Osteoblast (primary cell): ENCODE results near the gene HIVEP2. TPM values are rescaled to one million over a fixed set of nuclear protein-coding genes. Genes with fewer than 3 reads are reported as not detected.

Source experiments
- DNase-seq: peaks from one replicate; pipeline ENCODE4 v3.0.0; 2011; ENCODE audit warnings: low spot score, mixed read lengths; ENCODE audit not compliant: insufficient read length; ENCODE audit errors: missing footprints
- H2AFZ ChIP-seq: 2 replicates; pipeline ENCODE4 v1.6.0; 2011; ENCODE audit warnings: mild to moderate bottlenecking, low read length
- H3K27ac ChIP-seq: 2 replicates; pipeline ENCODE4 v1.5.1; 2011; ENCODE audit warnings: mild to moderate bottlenecking, low read depth, low read length, moderate library complexity
- H3K27me3 ChIP-seq: 2 replicates; pipeline ENCODE4 v1.6.0; 2012; ENCODE audit warnings: mild to moderate bottlenecking, control low read depth, inconsistent platforms, low read length, moderate library complexity; ENCODE audit not compliant: insufficient read depth
- H3K36me3 ChIP-seq: 2 replicates; pipeline ENCODE4 v1.5.1; 2011; ENCODE audit warnings: mild to moderate bottlenecking, low read length, control low read depth, moderate library complexity; ENCODE audit not compliant: insufficient read depth
- H3K4me1 ChIP-seq: 2 replicates; pipeline ENCODE4 v1.5.1; 2011; ENCODE audit warnings: mild to moderate bottlenecking, low read length, control low read depth, moderate library complexity; ENCODE audit not compliant: insufficient read depth
- H3K4me2 ChIP-seq: 2 replicates; pipeline ENCODE4 v1.6.0; 2011; ENCODE audit warnings: mild to moderate bottlenecking, low read length; ENCODE audit not compliant: insufficient read depth
- H3K4me3 ChIP-seq: fragments of 200-600 bp; sonication (generic); 3 replicates; pipeline ENCODE4 v1.5.1; 2012; ENCODE audit warnings: mild to moderate bottlenecking, low read length, inconsistent platforms; ENCODE audit not compliant: insufficient read depth
- H3K79me2 ChIP-seq: 2 replicates; pipeline ENCODE4 v1.6.0; 2012; ENCODE audit warnings: mild to moderate bottlenecking, low read length, control low read depth, inconsistent platforms; ENCODE audit not compliant: insufficient read depth
- H3K9me3 ChIP-seq: 2 replicates; pipeline ENCODE4 v1.5.1; 2011; ENCODE audit warnings: low read depth, low read length, control low read depth
- H4K20me1 ChIP-seq: 2 replicates; pipeline ENCODE4 v1.6.0; 2012; ENCODE audit warnings: mild to moderate bottlenecking, low read length, control low read depth; ENCODE audit not compliant: insufficient read depth
- total RNA-seq: library from RNA; depleted of rRNA; stranded (reverse); fragments of >200 nt; gene quantifications from 2 replicates; pipeline ENCODE4 v1.2.3, GENCODE V29; 2012
- TF ChIP-seq, protein P1 (sequence below): IDR thresholded peaks from 2 replicates; pipeline ENCODE4 v1.5.1; 2011; ENCODE audit warnings: mild to moderate bottlenecking, low read depth, low read length, moderate library complexity; ENCODE audit errors: extremely low read depth

Gene HIVEP2
- total RNA-seq, 1 donor, result 30.4 TPM

- H3K4me2 ChIP-seq, result no peak overlapping the region
- no peak overlapping the region for H3K4me3 ChIP-seq
- H3K9me3 ChIP-seq, result no peaks in the 10 kb centered on the region
- H3K27ac ChIP-seq, result no peak overlapping the region
- H3K79me2 ChIP-seq, result peaks cover 7% of the 10 kb centered on the region
- H4K20me1 ChIP-seq, result no peaks in the 10 kb centered on the region
- H3K36me3 ChIP-seq, result no peaks in the 10 kb centered on the region
- DNase-seq, result no peak
- TF ChIP-seq, protein P1, sequence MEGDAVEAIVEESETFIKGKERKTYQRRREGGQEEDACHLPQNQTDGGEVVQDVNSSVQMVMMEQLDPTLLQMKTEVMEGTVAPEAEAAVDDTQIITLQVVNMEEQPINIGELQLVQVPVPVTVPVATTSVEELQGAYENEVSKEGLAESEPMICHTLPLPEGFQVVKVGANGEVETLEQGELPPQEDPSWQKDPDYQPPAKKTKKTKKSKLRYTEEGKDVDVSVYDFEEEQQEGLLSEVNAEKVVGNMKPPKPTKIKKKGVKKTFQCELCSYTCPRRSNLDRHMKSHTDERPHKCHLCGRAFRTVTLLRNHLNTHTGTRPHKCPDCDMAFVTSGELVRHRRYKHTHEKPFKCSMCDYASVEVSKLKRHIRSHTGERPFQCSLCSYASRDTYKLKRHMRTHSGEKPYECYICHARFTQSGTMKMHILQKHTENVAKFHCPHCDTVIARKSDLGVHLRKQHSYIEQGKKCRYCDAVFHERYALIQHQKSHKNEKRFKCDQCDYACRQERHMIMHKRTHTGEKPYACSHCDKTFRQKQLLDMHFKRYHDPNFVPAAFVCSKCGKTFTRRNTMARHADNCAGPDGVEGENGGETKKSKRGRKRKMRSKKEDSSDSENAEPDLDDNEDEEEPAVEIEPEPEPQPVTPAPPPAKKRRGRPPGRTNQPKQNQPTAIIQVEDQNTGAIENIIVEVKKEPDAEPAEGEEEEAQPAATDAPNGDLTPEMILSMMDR, result no peak
- H3K27me3 ChIP-seq, result no peaks in the 10 kb centered on the region
- H3K4me1 ChIP-seq, result no peaks in the 10 kb centered on the region
- no peak overlapping the region for H2AFZ ChIP-seq
Observed at GRCh38 chr6:142950291-142950690, 5.3 kb upstream of the HIVEP2 start.

- Histone ChIP-seq H3K79me2 (peaks cover 29% of the 10 kb centered on the region), H2AFZ (peak overlapping the region; percentile 75), H3K27ac (peak overlapping the region; percentile 98), H3K4me1 (peaks cover 12% of the 10 kb centered on the region), H3K4me2 (peak overlapping the region; percentile 94), H4K20me1 (no peaks in the 10 kb centered on the region), H3K27me3 (no peaks in the 10 kb centered on the region), H3K36me3 (no peaks in the 10 kb centered on the region), H3K4me3 (peak overlapping the region; percentile 88), H3K9me3 (no peaks in the 10 kb centered on the region)
- DNase-seq, result peak; percentile 47
- TF ChIP-seq, protein P1, result no peak
Observed at GRCh38 chr6:142947714-142948480, 2.9 kb upstream of the HIVEP2 start.

DNA sequence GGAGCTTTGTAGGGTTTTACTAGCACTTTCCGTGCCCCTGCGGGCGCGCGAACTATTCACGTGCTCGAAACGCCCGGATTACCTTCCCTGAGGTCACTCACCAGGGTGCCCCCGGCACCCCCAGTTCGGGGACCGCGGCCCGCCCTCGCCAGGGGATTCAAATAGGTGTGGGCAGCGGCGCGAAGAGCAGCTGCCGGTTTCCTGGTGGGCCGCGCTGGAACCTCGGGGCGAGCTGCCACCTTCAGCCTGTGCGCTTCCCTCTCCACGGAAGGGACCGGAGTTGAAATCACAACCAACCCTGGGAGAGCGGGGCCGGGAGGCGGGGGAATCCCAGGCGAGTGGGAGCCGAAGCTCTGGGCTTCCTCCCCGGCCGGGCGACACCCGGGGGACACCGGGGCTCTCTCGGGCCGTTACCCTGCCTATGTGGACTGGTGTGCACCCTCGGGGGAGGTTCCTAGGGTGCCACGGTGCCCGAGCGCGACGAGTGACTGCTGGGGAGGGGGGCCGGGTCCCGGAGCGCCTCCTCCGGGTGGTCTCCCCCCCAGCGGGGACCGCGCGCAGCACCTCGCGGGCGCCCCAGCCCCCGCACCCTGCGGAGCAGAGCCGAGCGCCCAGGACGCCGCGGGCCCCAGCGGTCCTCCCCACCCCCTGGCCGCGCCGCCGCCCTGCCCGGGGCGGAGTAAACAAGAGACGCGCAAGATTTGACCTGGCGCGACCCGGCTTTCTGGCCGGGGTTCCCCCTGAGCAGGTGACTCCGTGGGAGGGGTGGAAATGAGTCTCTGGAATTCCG, 2.1 kb upstream of the HIVEP2 start:
- DNase-seq, result peak; percentile 95

More for the DNA sequence above, 2.1 kb upstream of the HIVEP2 start:
- Histone ChIP-seq H3K36me3 (no peaks in the 10 kb centered on the region), H3K79me2 (peaks cover 37% of the 10 kb centered on the region), H4K20me1 (no peaks in the 10 kb centered on the region), H3K27me3 (no peaks in the 10 kb centered on the region), H3K27ac (peak overlapping the region; percentile 98), H3K4me2 (peak overlapping the region; percentile 94), H3K4me3 (peak overlapping the region; percentile 88), H3K4me1 (peaks cover 20% of the 10 kb centered on the region), H3K9me3 (no peaks in the 10 kb centered on the region), H2AFZ (peak overlapping the region; percentile 75)
- TF ChIP-seq, protein P1, result no peak
